Duodenal mucosa (tissue), 2 donors: ENCODE data around the gene FRY.
A peak's percentile ranks its signal among the peaks of the same experiment; 100 is the strongest.

Source experiments
- H3K27ac ChIP-seq: one replicate; pipeline ENCODE4 v1.7.0; 2013; ENCODE audit warnings: low read depth, low read length
- H3K27me3 ChIP-seq, 2 donors: one replicate each; pipeline ENCODE4 v1.7.0; 2013; ENCODE audit warnings: low read length in 2 of 2, control low read depth in 1 of 2; ENCODE audit not compliant: insufficient read depth in 2 of 2, control insufficient read depth in 1 of 2
- H3K36me3 ChIP-seq, 2 donors: one replicate each; pipeline ENCODE4 v1.7.0; 2013; ENCODE audit warnings: low read length in 2 of 2, control low read depth in 1 of 2; ENCODE audit not compliant: insufficient read depth in 2 of 2, control insufficient read depth in 1 of 2
- H3K4me1 ChIP-seq, 2 donors: one replicate each; pipeline ENCODE4 v1.7.0; 2013; ENCODE audit warnings: low read length in 2 of 2, control low read depth in 1 of 2; ENCODE audit not compliant: insufficient read depth in 2 of 2, control insufficient read depth in 1 of 2
- H3K4me3 ChIP-seq, 2 donors: one replicate each; pipeline ENCODE4 v1.7.0; 2013; ENCODE audit warnings: low read length in 2 of 2, low read depth in 1 of 2
- H3K9ac ChIP-seq, 2 donors: one replicate each; pipeline ENCODE4 v1.7.0; 2013; ENCODE audit warnings: low read length in 2 of 2, low read depth in 1 of 2
- H3K9me3 ChIP-seq, 2 donors: one replicate each; pipeline ENCODE4 v1.7.0; 2013; ENCODE audit warnings: low read length in 2 of 2, control low read depth in 1 of 2; ENCODE audit not compliant: control insufficient read depth in 1 of 2

FRY gene

DNA sequence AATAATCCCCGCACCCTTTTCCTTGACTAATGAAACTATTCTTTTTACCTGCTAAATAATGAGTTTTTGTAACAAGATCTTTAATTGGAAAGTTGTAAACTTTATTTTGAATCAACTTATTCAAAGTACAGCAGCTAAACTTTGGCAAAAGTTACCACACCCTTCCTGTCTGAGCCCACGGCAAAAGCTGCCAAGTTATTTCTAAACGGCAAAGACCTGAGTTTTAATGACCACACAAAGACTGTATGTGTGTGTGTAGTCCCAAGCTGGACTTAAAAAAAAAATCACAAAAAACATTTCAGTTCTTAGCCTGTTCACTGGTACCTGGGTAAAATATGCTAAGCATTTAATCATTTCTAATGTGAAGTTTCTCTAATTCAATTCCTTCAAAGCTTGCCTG, 222.8 kb downstream of the FRY start:
- no peaks in the 10 kb centered on the region for H3K9me3 ChIP-seq
- H3K27ac ChIP-seq: no peak overlapping the region
- H3K36me3 ChIP-seq: peaks cover 0 to 8% of the 10 kb centered on the region in 2 donors
- H3K4me3 ChIP-seq: no peak overlapping the region
- H3K27me3 ChIP-seq: no peaks in the 10 kb centered on the region
- peaks cover 5 to 6% of the 10 kb centered on the region in 2 donors for H3K4me1 ChIP-seq
- H3K9ac ChIP-seq: no peak overlapping the region

DNA sequence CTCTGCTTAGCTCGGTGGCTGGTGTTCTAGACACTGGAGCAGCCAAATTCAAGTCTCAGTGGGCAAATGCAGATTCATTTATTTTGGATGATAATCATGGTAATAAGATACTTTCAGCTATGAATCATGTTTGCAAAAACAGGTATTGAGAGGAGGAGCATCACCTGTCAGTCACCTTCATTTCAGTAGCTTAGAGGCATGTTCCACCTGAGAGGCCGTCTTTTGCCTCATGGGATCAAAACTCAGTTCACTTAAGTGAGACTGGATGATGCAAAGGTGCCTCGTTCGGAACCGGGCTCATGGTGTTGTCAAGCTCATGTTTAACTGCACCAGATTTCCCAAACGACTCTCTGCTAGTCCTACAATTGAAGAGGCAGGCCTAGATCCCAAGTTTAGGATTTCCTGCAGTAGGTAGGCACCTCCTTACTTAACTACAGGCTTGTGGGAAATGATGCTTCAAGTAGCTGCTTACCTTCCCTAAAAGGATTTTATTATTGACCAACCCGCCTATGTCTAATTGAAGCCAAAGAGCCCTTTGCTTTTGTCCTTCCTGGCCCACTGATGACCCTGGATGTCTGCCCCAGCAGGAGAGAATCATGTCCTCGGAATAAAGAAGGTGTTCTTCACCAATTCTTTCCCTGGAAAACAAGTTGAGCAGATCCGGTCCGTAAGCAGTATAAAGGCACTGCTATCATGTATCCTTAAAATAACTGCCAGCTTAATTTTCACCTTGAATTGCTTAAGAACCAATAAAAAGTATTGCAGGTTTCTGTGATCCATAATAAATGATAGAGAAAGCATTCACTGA, 223.5 kb downstream of the FRY start:
- H3K4me3 ChIP-seq: no peak overlapping the region
- no peaks in the 10 kb centered on the region for H3K27me3 ChIP-seq
- H3K4me1 ChIP-seq: peaks cover 5 to 6% of the 10 kb centered on the region in 2 donors
- H3K9ac ChIP-seq: no peak overlapping the region
- H3K27ac ChIP-seq: no peak overlapping the region
- H3K9me3 ChIP-seq: no peaks in the 10 kb centered on the region
- H3K36me3 ChIP-seq: peaks cover 0 to 1% of the 10 kb centered on the region in 2 donors

DNA sequence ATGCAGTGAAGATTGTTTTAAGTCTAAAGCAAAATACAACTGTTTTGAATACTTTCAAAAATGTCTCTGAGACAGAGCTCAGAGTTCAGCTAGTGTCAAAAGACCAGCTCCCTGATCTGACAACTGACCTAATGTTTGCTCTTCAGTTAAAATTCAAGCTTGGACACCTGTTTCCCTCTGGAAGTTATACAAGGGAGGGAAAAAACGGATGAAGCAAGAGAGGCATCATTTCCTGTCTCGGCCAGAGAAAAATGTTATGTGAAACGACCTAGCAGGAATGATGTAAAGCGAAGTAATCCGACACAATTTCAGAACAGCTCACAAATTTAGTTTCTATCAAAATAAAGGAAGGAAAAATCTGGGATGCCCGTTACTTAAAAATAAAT, 224.1 kb downstream of the FRY start:
- no peak overlapping the region for H3K9ac ChIP-seq
- no peak overlapping the region for H3K4me3 ChIP-seq
- no peaks in the 10 kb centered on the region for H3K27me3 ChIP-seq
- peaks cover 5 to 6% of the 10 kb centered on the region in 2 donors for H3K4me1 ChIP-seq
- no peaks in the 10 kb centered on the region for H3K9me3 ChIP-seq
- H3K27ac ChIP-seq: no peak overlapping the region
- no peaks in the 10 kb centered on the region for H3K36me3 ChIP-seq

DNA sequence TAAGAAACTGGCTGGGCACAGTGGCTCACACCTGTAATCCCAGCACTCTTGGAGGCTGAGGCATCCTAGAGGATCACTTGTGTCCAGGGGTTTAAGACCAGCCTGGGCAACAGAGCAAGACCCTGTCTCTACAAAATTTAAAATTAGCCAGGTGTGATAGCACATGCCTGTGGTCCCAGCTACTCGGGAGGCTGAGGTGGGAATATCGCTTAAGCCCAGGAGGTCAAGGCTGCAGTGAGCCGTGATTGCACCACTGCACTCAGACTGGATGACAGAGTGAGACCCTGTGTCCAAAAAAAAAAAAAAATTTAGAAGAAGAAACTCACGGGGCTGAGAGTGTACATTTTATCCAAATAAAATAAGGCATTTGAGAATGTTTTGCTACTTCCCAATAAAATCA, 224.7 kb downstream of the FRY start:
- H3K4me3 ChIP-seq: no peak overlapping the region
- no peaks in the 10 kb centered on the region for H3K9me3 ChIP-seq
- no peak overlapping the region for H3K9ac ChIP-seq
- H3K27me3 ChIP-seq: no peaks in the 10 kb centered on the region
- H3K27ac ChIP-seq: no peak overlapping the region
- no peaks in the 10 kb centered on the region for H3K36me3 ChIP-seq
- H3K4me1 ChIP-seq: peaks cover 5 to 6% of the 10 kb centered on the region in 2 donors

DNA sequence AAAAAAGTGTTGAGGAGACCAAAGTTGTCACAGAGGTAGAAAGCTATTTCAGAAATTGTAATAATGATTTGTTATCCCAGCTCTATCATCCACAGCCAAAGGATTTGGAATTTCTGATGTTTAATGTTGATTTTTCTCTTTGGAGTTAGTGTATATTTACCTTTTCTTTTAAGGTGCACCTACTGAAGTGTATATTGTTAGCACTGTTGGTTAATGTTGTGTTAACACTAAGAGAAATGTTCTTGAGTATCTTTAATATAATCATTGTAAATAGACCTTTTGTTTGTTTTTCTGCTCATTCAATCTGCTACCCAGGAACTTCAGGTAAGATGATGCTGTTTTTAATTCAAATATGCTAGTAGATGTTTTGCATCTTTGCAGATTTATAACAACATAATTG, 226.1 kb downstream of the FRY start:
- Histone ChIP-seq H3K4me1 (peaks cover 5 to 6% of the 10 kb centered on the region in 2 donors), H3K9me3 (no peaks in the 10 kb centered on the region), H3K4me3 (no peak overlapping the region), H3K27ac (no peak overlapping the region), H3K36me3 (no peaks in the 10 kb centered on the region), H3K9ac (no peak overlapping the region), H3K27me3 (no peaks in the 10 kb centered on the region)

DNA sequence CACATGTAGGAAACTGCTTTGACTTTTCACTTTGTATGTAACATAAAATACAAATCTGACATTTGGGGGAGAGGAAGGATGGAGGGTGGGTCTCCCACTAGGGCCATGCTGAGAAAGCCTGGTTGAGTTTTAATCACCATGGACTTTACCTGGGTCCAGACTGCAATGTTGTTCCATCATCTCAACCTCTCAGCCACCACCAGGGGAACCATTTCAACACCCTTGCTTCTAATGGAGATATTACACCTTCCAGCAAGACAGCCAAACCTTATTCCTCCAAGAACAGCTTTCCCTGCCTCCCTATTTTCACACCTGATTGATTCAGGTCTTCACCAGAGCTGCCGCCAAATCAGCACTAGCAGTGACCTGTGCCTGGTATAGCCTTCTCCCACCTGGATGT, 227.5 kb downstream of the FRY start:
- no peaks in the 10 kb centered on the region for H3K27me3 ChIP-seq
- H3K36me3 ChIP-seq: no peaks in the 10 kb centered on the region
- H3K9ac ChIP-seq: no peak overlapping the region
- H3K9me3 ChIP-seq: no peaks in the 10 kb centered on the region
- no peak overlapping the region for H3K4me3 ChIP-seq
- peaks cover 3% of the 10 kb centered on the region in 2 donors for H3K4me1 ChIP-seq
- H3K27ac ChIP-seq: no peak overlapping the region

DNA sequence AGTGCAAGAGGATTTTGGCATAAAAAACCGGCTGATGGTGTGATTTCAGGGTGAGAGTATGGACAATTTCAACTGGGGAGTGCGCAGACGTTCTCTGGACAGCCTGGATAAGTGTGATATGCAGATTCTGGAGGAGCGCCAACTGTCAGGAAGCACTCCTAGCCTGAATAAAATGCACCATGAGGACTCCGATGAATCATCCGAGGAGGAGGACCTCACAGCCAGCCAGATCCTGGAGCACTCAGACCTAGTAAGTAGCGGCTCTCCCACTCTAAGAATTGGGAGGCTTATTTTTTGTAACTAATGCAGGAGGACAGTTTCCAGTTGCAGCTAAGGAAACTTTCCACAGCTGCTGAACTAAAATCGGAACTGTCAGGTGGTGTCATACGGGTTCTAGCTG, 230.0 kb downstream of the FRY start:
- no peak overlapping the region for H3K9ac ChIP-seq
- peaks cover 0 to 3% of the 10 kb centered on the region in 2 donors for H3K36me3 ChIP-seq
- no peaks in the 10 kb centered on the region for H3K9me3 ChIP-seq
- peak overlapping the region; percentile 26 for H3K27ac ChIP-seq
- H3K4me1 ChIP-seq: no peaks in the 10 kb centered on the region
- no peak overlapping the region for H3K4me3 ChIP-seq
- H3K27me3 ChIP-seq: no peaks in the 10 kb centered on the region

DNA sequence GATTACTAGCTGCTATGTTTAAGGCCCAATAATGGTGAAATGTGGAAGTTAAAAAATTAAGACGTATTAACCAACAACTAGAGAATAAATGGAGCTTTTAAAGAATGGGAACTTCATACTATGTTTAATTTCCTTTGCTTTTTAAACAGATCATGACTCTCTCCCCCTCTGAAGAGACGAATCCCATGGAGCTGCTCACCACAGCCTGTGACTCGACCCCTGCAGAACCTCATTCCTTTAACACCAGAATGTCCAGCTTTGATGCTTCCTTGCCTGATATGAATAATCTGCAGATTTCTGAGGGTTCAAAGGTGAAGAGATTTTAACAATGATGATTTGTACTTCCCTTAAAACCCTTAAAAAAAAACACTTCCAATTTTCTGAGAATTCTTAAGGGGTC, 230.6 kb downstream of the FRY start:
- Histone ChIP-seq H3K36me3 (peaks cover 0 to 3% of the 10 kb centered on the region in 2 donors), H3K27ac (no peak overlapping the region), H3K9me3 (no peaks in the 10 kb centered on the region), H3K27me3 (no peaks in the 10 kb centered on the region), H3K4me3 (no peak overlapping the region), H3K4me1 (no peaks in the 10 kb centered on the region), H3K9ac (no peak overlapping the region)

DNA sequence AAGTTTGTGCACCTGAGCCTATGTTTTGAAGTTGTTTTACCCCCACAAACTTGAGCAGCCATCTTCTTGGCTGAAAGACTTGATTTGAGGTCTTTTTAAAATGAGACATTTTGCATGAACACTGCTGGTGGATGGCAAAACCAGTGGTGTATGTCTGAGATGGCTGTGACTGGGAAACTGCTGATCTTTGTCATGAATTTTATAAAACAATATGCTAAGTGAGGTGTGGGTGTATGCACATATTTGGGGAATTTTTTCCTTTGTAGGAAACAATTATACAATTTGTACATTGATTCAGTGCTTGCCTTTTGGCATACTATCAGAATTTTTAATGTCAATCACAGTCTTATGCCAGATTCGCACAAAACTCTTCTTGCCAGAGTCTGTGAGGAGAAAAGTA, 231.0 kb downstream of the FRY start:
- no peak overlapping the region for H3K27ac ChIP-seq
- no peaks in the 10 kb centered on the region for H3K27me3 ChIP-seq
- no peaks in the 10 kb centered on the region for H3K9me3 ChIP-seq
- H3K4me1 ChIP-seq: no peaks in the 10 kb centered on the region
- peaks cover under 1 to 3% of the 10 kb centered on the region in 2 donors for H3K36me3 ChIP-seq
- H3K4me3 ChIP-seq: no peak overlapping the region
- no peak overlapping the region for H3K9ac ChIP-seq

DNA sequence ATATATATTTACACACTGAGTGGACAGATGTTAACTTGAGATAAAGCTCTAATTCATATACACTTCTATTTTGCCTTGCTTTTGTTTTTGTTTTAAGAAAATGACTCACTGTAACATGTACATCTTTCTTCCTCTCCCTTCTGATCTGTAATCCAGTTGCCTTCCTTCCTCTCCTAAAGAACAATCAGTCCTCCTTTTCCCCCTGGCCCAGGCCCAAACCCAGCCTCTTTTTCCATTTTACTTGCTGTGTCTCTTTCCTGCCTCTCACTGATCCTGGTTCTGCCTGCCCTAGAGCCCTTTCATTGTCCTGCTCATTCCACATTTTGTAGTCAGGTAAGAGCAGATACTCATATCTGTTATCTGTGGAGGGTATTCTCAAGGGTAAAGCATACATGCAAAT, 232.8 kb downstream of the FRY start:
- H3K9me3 ChIP-seq: no peaks in the 10 kb centered on the region
- H3K4me3 ChIP-seq: no peak overlapping the region
- H3K4me1 ChIP-seq: no peaks in the 10 kb centered on the region
- no peaks in the 10 kb centered on the region for H3K27me3 ChIP-seq
- peaks cover 3 to 4% of the 10 kb centered on the region in 2 donors for H3K36me3 ChIP-seq
- no peak overlapping the region for H3K27ac ChIP-seq
- H3K9ac ChIP-seq: no peak overlapping the region
